HFF-Myc (cell line): ENCODE measurements around the gene TMPRSS2.

Experiments used
- DNase-seq: peaks from one replicate; pipeline ENCODE4 v3.0.0-alpha.2; 2011; ENCODE audit warnings: low read depth; ENCODE audit errors: extremely low read depth
- H3K4me3 ChIP-seq: replicated peaks from 2 replicates; pipeline ENCODE4 v1.5.1; 2011; ENCODE audit warnings: low read depth, mild to moderate bottlenecking, control low read depth, low read length
- CTCF ChIP-seq: IDR thresholded peaks from 2 replicates; pipeline ENCODE4 v1.5.1; 2012; ENCODE audit warnings: mild to moderate bottlenecking, low read depth, low read length, control low read depth; ENCODE audit errors: missing control alignments

The TMPRSS2 gene

GRCh38 chr21:41507521-41508414, at the start of gene TMPRSS2:
Gene TMPRSS2 (minus strand): TSS chr21:41508158. CDS start chr21:41498133, 10,025 bp downstream.
- H3K4me3 ChIP-seq: no peak within 1 kb of the TSS
- no peak for DNase-seq
- no peak for TF ChIP-seq CTCF

GRCh38 chr21:41555057-41555456, 47.1 kb upstream of the TMPRSS2 start:
- no peak overlapping the region for H3K4me3 ChIP-seq
- TF ChIP-seq CTCF: no peak
- DNase-seq: no peak

- no peak for DNase-seq
- TF ChIP-seq CTCF: no peak
- H3K4me3 ChIP-seq: no peak overlapping the region
These were observed 44.3 kb upstream of the TMPRSS2 start for GRCh38 chr21:41552254-41552653.

GRCh38 chr21:41548781-41549180, 40.8 kb upstream of the TMPRSS2 start:
- H3K4me3 ChIP-seq: no peak overlapping the region
- DNase-seq: no peak
- TF ChIP-seq CTCF: no peak

- no peak for TF ChIP-seq CTCF
- H3K4me3 ChIP-seq: no peak overlapping the region
- DNase-seq: no peak
These were observed 39.2 kb upstream of the TMPRSS2 start for GRCh38 chr21:41547111-41547510.

- no peak overlapping the region for H3K4me3 ChIP-seq
- TF ChIP-seq CTCF: no peak
- DNase-seq: no peak
These were observed 37.8 kb upstream of the TMPRSS2 start for GRCh38 chr21:41545500-41546359.
